ENCODE measurements around the gene TTC9B. TPM values are rescaled to one million over a fixed set of nuclear protein-coding genes. Genes with fewer than 3 reads are reported as not detected.

Gene TTC9B
- not detected for total RNA-seq
- long read RNA-seq = 0 reads

- DNase-seq = no peak
- no peak within 1 kb of the TSS for H3K27ac ChIP-seq
- H3K36me3 ChIP-seq = no peaks in the 10 kb centered on the region
- H3K27me3 ChIP-seq = peaks cover 31% of the 10 kb centered on the region
- H3K4me3 ChIP-seq = no peak within 1 kb of the TSS
- peaks cover 3% of the 10 kb centered on the region for H3K4me1 ChIP-seq
- intact Hi-C loops (cut with DNase I) = loop anchor here (5.0 kb wide), 1 partner anchor 61 kb away; no protein-coding TSS in a partner anchor
- peak; percentile 2 for ATAC-seq
- no peak for TF ChIP-seq CTCF (IDR thresholded peaks at IDR 0.05)
- H3K9me3 ChIP-seq = no peaks in the 10 kb centered on the region
Observed at GRCh38 chr19:40217934-40218890, at the start of gene TTC9B. Gene TTC9B, minus strand, starts transcription at chr19:40218384. Its CDS starts 3 bp downstream, at chr19:40218381.

GRCh38 chr19:40267601-40267997, 49.4 kb upstream of the TTC9B start:
- H3K9me3 ChIP-seq = no peaks in the 10 kb centered on the region
- DNase-seq = no peak
- H3K27me3 ChIP-seq = no peaks in the 10 kb centered on the region
- H3K27ac ChIP-seq = no peak overlapping the region
- intact Hi-C loops (cut with DNase I) = no loop called here
- peaks cover 25% of the 10 kb centered on the region for H3K36me3 ChIP-seq
- TF ChIP-seq CTCF (IDR thresholded peaks at IDR 0.05) = no peak
- no peak overlapping the region for H3K4me3 ChIP-seq
- ATAC-seq = no peak
- H3K4me1 ChIP-seq = no peaks in the 10 kb centered on the region

GRCh38 chr19:40266912-40267600, 48.9 kb upstream of the TTC9B start:
- H3K27ac ChIP-seq = no peak overlapping the region
- intact Hi-C loops (cut with DNase I) = no loop called here
- H3K27me3 ChIP-seq = no peaks in the 10 kb centered on the region
- H3K4me1 ChIP-seq = no peaks in the 10 kb centered on the region
- H3K4me3 ChIP-seq = no peak overlapping the region
- DNase-seq = no peak
- no peak for TF ChIP-seq CTCF (IDR thresholded peaks at IDR 0.05)
- H3K36me3 ChIP-seq = peaks cover 27% of the 10 kb centered on the region
- no peaks in the 10 kb centered on the region for H3K9me3 ChIP-seq
- ATAC-seq = peak; percentile 59

- no peaks in the 10 kb centered on the region for H3K27me3 ChIP-seq
- H3K4me1 ChIP-seq = no peaks in the 10 kb centered on the region
- H3K9me3 ChIP-seq = no peaks in the 10 kb centered on the region
- ATAC-seq (no peak), DNase-seq (no peak)
- intact Hi-C loops (cut with DNase I) = no loop called here
- H3K36me3 ChIP-seq = peaks cover 27% of the 10 kb centered on the region
- TF ChIP-seq CTCF (IDR thresholded peaks at IDR 0.05) = no peak
- H3K4me3 ChIP-seq = no peak overlapping the region
- no peak overlapping the region for H3K27ac ChIP-seq
Observed at GRCh38 chr19:40266119-40266518, 47.9 kb upstream of the TTC9B start.

GRCh38 chr19:40265763-40266099, 47.5 kb upstream of the TTC9B start:
- DNase-seq (no peak), ATAC-seq (no peak)
- intact Hi-C loops (cut with DNase I) = no loop called here
- Histone ChIP-seq H3K4me3 (no peak overlapping the region), H3K4me1 (no peaks in the 10 kb centered on the region), H3K27me3 (no peaks in the 10 kb centered on the region), H3K9me3 (no peaks in the 10 kb centered on the region), H3K36me3 (peaks cover 27% of the 10 kb centered on the region), H3K27ac (no peak overlapping the region)
- no peak for TF ChIP-seq CTCF (IDR thresholded peaks at IDR 0.05)

Data from upper lobe of right lung (tissue), 1 donor.